Fibroblast of skin of right biceps (primary cell): ENCODE results near the gene TMEM17.

Experiments used
- DNase-seq: peaks from one replicate; pipeline ENCODE4 v3.0.0-alpha.2; 2013

The TMEM17 gene

GRCh38 chr2:62452701-62453454 lies 53.1 kb downstream of the TMEM17 start:
- no peak for DNase-seq

- no peak for DNase-seq
Measured at GRCh38 chr2:62450716-62451191, 55.2 kb downstream of the TMEM17 start.
